ENCODE results near the gene DENND5B.

Gene DENND5B

DNA sequence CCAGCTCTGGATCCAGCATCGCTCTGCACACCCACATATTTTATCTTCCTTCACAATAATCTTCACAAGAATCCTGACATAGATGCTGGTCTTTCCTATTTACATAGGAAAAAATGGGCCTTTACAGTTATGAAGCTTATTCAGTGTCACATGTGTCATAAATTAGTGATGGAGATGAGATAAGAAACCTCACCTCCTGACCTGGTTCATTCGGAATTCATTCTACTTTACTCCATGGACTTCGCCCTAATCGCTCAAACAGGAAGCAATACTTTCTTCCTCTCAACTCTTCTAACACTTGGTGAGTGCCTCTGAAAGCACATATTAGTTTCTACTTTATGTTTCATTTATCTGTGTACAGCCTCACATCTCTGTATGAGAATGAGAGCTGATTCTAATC lies 253.0 kb downstream of the DENND5B start:
- TF ChIP-seq, protein P1, sequence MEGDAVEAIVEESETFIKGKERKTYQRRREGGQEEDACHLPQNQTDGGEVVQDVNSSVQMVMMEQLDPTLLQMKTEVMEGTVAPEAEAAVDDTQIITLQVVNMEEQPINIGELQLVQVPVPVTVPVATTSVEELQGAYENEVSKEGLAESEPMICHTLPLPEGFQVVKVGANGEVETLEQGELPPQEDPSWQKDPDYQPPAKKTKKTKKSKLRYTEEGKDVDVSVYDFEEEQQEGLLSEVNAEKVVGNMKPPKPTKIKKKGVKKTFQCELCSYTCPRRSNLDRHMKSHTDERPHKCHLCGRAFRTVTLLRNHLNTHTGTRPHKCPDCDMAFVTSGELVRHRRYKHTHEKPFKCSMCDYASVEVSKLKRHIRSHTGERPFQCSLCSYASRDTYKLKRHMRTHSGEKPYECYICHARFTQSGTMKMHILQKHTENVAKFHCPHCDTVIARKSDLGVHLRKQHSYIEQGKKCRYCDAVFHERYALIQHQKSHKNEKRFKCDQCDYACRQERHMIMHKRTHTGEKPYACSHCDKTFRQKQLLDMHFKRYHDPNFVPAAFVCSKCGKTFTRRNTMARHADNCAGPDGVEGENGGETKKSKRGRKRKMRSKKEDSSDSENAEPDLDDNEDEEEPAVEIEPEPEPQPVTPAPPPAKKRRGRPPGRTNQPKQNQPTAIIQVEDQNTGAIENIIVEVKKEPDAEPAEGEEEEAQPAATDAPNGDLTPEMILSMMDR (IDR thresholded peaks at IDR 0.05), result no peak
- Mint-ChIP-seq H3K36me3 (ENCODE audit: low read depth) (no peaks in the 10 kb centered on the region), H3K9me3 (no peaks in the 10 kb centered on the region), H3K4me3 (no peak overlapping the region), H3K27ac (no peak overlapping the region), H3K4me1 (peaks cover 16% of the 10 kb centered on the region), H3K27me3 (ENCODE audit: low read depth, poor library complexity) (no peaks in the 10 kb centered on the region)
- no peak for DNase-seq
